ENCODE results near the gene MT1H. TPM values are rescaled to one million over a fixed set of nuclear protein-coding genes. Genes with fewer than 3 reads are reported as not detected.
A peak's percentile ranks its signal among the peaks of the same experiment; 100 is the strongest.
"Not testable (repeated sequence)": the region's sequence is repeated elsewhere in the genome, so short reads cannot be mapped to it uniquely, and the experiment has no call there.

MT1H gene
- polyA plus RNA-seq, 1 experiment = not detected

GRCh38 chr16:56672761-56673536 is 3.3 kb downstream of the MT1H start:
- ChIA-PET CTCF (interaction anchor here (0.6 to 2.6 kb wide), 6 partner anchors 11 to 120 kb away, joined by 3 to 12 read pairs (median 4); partner anchors contain the start of gene MT1X), POLR2A (no interaction called here)
- H3K36me3 ChIP-seq (ENCODE audit: control insufficient read depth, insufficient read depth, low read length) = no peaks in the 10 kb centered on the region
- H3K4me3 ChIP-seq (ENCODE audit: low read depth, low read length) = no peak overlapping the region
- DNase-seq (ENCODE audit: low read depth) = no peak
- no peak for TF ChIP-seq CTCF (IDR thresholded peaks at IDR 0.05; ENCODE audit: insufficient read depth, low read depth, low read length)
- peaks cover 47% of the 10 kb centered on the region for H3K27me3 ChIP-seq (ENCODE audit: control insufficient read depth, insufficient read depth, low read length)

- DNase-seq (ENCODE audit: low read depth) = no peak
- Histone ChIP-seq H3K27me3 (ENCODE audit: control insufficient read depth, insufficient read depth, low read length) (peaks cover 38% of the 10 kb centered on the region), H3K36me3 (ENCODE audit: control insufficient read depth, insufficient read depth, low read length) (no peaks in the 10 kb centered on the region), H3K4me3 (ENCODE audit: low read depth, low read length) (no peak overlapping the region)
- ChIA-PET CTCF (interaction anchor here (0.6 to 2.6 kb wide), 7 partner anchors 10 to 65 kb away, joined by 4 to 12 read pairs (median 4); partner anchors contain the start of gene MT1X), POLR2A (interaction anchor here (0.7 kb wide), 1 partner anchor 9 kb away, joined by 3 read pairs; no protein-coding TSS in a partner anchor)
- TF ChIP-seq CTCF (IDR thresholded peaks at IDR 0.05; ENCODE audit: insufficient read depth, low read depth, low read length) = peak; percentile 53; the same call in 1 of the 2 replicates
These were observed 4.3 kb downstream of the MT1H start for GRCh38 chr16:56673921-56674320.

- H3K4me3 ChIP-seq (ENCODE audit: low read depth, low read length); DNase-seq (ENCODE audit: low read depth); H3K36me3 ChIP-seq (ENCODE audit: control insufficient read depth, insufficient read depth, low read length): not testable (repeated sequence)
- H3K27me3 ChIP-seq (ENCODE audit: control insufficient read depth, insufficient read depth, low read length) = peaks cover 31% of the 10 kb centered on the region
- CTCF ChIA-PET = interaction anchor here (0.6 to 2.6 kb wide), 4 partner anchors 9 to 65 kb away, joined by 4 to 12 read pairs (median 4); partner anchors contain the start of gene MT1X
- POLR2A ChIA-PET = interaction anchor here (0.7 kb wide), 1 partner anchor 8 kb away, joined by 3 read pairs; no protein-coding TSS in a partner anchor
These were observed 5.0 kb downstream of the MT1H start for GRCh38 chr16:56674570-56674969.

- CTCF ChIA-PET = interaction anchor here (0.8 to 1.1 kb wide), 3 partner anchors 14 to 64 kb away, joined by 3 to 4 read pairs (median 3); no protein-coding TSS in a partner anchor
These were observed 6.1 kb downstream of the MT1H start for GRCh38 chr16:56675685-56676210.

GRCh38 chr16:56677474-56677873 is 7.9 kb downstream of the MT1H start:
- CTCF ChIA-PET = interaction anchor here (0.9 to 1.4 kb wide), 5 partner anchors 25 to 152 kb away, joined by 3 read pairs; partner anchors contain the start of gene MT1E
- POLR2A ChIA-PET = no interaction called here
- peaks cover 9% of the 10 kb centered on the region for H3K27me3 ChIP-seq (ENCODE audit: control insufficient read depth, insufficient read depth, low read length)
- H3K36me3 ChIP-seq (ENCODE audit: control insufficient read depth, insufficient read depth, low read length) = no peaks in the 10 kb centered on the region
- TF ChIP-seq CTCF (IDR thresholded peaks at IDR 0.05; ENCODE audit: insufficient read depth, low read depth, low read length) = no peak
- no peak overlapping the region for H3K4me3 ChIP-seq (ENCODE audit: low read depth, low read length)
- DNase-seq (ENCODE audit: low read depth) = no peak

More at GRCh38 chr16:56675685-56676210, 6.1 kb downstream of the MT1H start:
- TF ChIP-seq CTCF (IDR thresholded peaks at IDR 0.05; ENCODE audit: insufficient read depth, low read depth, low read length) = no peak
- Histone ChIP-seq H3K27me3 (ENCODE audit: control insufficient read depth, insufficient read depth, low read length) (peaks cover 20% of the 10 kb centered on the region), H3K36me3 (ENCODE audit: control insufficient read depth, insufficient read depth, low read length) (no peaks in the 10 kb centered on the region), H3K4me3 (ENCODE audit: low read depth, low read length) (no peak overlapping the region)
- POLR2A ChIA-PET = no interaction called here
- no peak for DNase-seq (ENCODE audit: low read depth)
